Activated T-cell treated with anti-CD3 and anti-CD28 coated beads, Interleukin-2, amount 50 U/mL, for 24 hours (primary cell): Measurements from ENCODE around the gene IFT122.
"Not testable (repeated sequence)": the region's sequence is repeated elsewhere in the genome, so short reads cannot be mapped to it uniquely, and the experiment has no call there.

Experiments used
- DNase-seq: peaks from one replicate; pipeline ENCODE4 v3.0.0-alpha.2; 2020
- H3K27ac Mint-ChIP-seq: 2 replicates; pipeline ENCODE4 v1.8.0; 2020; ENCODE audit warnings: mild to moderate bottlenecking, mixed read lengths
- H3K27me3 Mint-ChIP-seq: 2 replicates; pipeline ENCODE4 v1.8.0; 2020; ENCODE audit warnings: mixed read lengths
- H3K36me3 Mint-ChIP-seq: 2 replicates; pipeline ENCODE4 v1.8.0; 2020; ENCODE audit warnings: low read depth, mixed read lengths
- H3K4me1 Mint-ChIP-seq: 2 replicates; pipeline ENCODE4 v1.8.0; 2020; ENCODE audit warnings: low read depth, mixed read lengths
- H3K4me3 Mint-ChIP-seq: 2 replicates; pipeline ENCODE4 v1.8.0; 2020; ENCODE audit warnings: mild to moderate bottlenecking, moderate library complexity, mixed read lengths
- H3K9me3 Mint-ChIP-seq: 2 replicates; pipeline ENCODE4 v1.8.0; 2020; ENCODE audit warnings: mixed read lengths

Gene IFT122

GRCh38 chr3:129439817-129440617, at the start of gene IFT122, which contains the start of gene MBD4:
IFT122 (plus strand) TSS chr3:129440224; CDS start chr3:129440331, 107 bp downstream.
MBD4 (minus strand) TSS chr3:129439948; CDS start chr3:129439833, 115 bp downstream.
- Mint-ChIP-seq H3K27me3 (no peaks in the 10 kb centered on the region), H3K4me1 (peaks cover 68% of the 10 kb centered on the region), H3K9me3 (no peaks in the 10 kb centered on the region), H3K36me3 (peaks cover 45% of the 10 kb centered on the region), H3K4me3 (peak within 1 kb of the TSS; percentile 98), H3K27ac (peak within 1 kb of the TSS; percentile 96)
- DNase-seq = peak; percentile 99

GRCh38 chr3:129391583-129391982, 48.4 kb upstream of the IFT122 start:
- H3K27me3 Mint-ChIP-seq = not testable (repeated sequence)

DNA sequence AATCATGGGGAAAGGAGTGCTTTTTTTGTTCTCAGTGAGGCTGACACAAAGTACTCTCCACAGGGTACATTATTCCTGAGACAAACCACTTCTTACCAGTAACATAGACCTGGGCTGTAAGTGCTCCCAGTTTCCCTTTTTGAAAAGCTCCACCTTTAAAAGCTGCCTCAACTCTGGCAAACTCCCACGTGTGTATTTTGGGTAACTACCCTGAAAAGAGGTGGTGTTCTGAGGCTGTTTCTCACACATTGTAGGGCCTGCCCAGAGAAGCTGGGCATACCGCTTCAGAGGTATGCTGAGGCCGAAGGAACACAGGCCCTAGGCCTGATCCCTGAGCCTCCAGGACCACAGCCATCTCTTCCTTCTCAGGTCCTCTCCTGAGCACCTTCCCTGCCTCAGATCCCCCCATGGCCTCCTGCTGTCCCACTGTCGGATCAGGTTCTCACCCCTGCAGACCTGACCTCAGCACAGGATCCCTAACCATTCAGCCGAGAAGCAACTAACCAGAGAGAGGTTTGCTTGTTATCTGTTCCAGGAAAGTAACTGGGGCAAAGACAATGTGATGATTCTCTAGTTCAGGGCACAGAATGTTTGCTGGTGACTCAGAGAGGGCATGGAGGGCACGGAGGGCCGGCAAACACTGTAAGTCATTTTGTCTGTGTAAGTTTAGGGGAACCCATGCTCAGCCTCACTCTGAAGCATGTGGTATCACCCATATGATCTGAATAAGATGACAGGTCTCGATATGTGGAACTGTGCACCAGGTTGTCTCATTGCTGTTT, 47.7 kb upstream of the IFT122 start:
- peaks cover 93% of the 10 kb centered on the region for H3K36me3 Mint-ChIP-seq
- not testable (repeated sequence) for DNase-seq, H3K27ac Mint-ChIP-seq, H3K9me3 Mint-ChIP-seq, H3K27me3 Mint-ChIP-seq, H3K4me3 Mint-ChIP-seq
- peaks cover 15% of the 10 kb centered on the region for H3K4me1 Mint-ChIP-seq

More at GRCh38 chr3:129391583-129391982, 48.4 kb upstream of the IFT122 start:
- DNase-seq, H3K4me3 Mint-ChIP-seq, H3K4me1 Mint-ChIP-seq, H3K9me3 Mint-ChIP-seq, H3K27ac Mint-ChIP-seq: not testable (repeated sequence)
- peaks cover 93% of the 10 kb centered on the region for H3K36me3 Mint-ChIP-seq

DNA sequence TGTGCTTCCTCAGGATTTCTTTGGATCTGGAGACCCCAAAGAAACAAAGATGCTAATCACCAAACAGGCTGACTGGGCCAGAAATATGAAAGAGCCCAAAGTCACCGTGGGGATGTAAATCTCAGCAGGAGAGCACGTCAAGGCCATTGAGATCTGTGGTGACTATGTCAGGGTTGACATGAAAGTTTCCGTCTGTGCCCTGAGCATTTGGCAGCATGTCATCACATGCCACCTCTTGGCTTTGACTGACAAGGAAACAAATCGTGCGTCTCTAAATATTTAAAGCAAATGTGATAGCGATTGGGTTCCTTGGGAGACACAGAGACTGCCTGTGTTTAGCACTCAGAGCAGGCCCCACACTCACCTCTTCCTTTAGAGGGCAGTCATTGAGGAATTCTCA, 46.8 kb upstream of the IFT122 start:
- peaks cover 91% of the 10 kb centered on the region for H3K36me3 Mint-ChIP-seq
- H3K4me3 Mint-ChIP-seq = no peak overlapping the region
- no peak for DNase-seq
- H3K27ac Mint-ChIP-seq = peak overlapping the region; percentile 52
- peaks cover 23% of the 10 kb centered on the region for H3K4me1 Mint-ChIP-seq
- H3K27me3 Mint-ChIP-seq = no peaks in the 10 kb centered on the region
- H3K9me3 Mint-ChIP-seq = no peaks in the 10 kb centered on the region

- H3K9me3 Mint-ChIP-seq, H3K4me3 Mint-ChIP-seq, DNase-seq, H3K27me3 Mint-ChIP-seq: not testable (repeated sequence)
- Mint-ChIP-seq H3K36me3 (peaks cover 91% of the 10 kb centered on the region), H3K27ac (peak overlapping the region; percentile 52), H3K4me1 (peaks cover 28% of the 10 kb centered on the region)
Measured at GRCh38 chr3:129393760-129394564, 46.1 kb upstream of the IFT122 start.

DNA sequence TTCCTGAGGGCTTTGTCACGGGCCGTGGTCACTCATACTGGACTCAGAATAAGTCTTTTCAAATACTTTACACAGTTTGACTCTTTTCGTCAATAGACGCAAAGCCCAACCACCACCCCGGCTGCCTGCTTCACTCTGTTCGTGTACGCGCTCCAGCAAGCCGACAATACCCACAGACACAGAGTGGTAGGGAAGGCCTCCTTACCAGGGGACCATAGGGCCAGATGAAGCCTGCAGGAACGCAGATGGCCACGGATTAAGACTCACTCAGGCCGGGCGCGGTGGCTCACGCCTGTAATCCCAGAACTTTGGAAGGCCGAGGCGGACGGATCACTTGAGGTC, 41.2 kb upstream of the IFT122 start:
- Mint-ChIP-seq H3K27me3 (no peaks in the 10 kb centered on the region), H3K27ac (peak overlapping the region; percentile 98), H3K4me3 (peak overlapping the region; percentile 99), H3K36me3 (peaks cover 54% of the 10 kb centered on the region), H3K4me1 (peaks cover 35% of the 10 kb centered on the region), H3K9me3 (no peaks in the 10 kb centered on the region)
- DNase-seq = no peak

GRCh38 chr3:129399145-129399894, 40.7 kb upstream of the IFT122 start:
- Mint-ChIP-seq H3K4me1 (peaks cover 35% of the 10 kb centered on the region), H3K4me3 (peak overlapping the region; percentile 99), H3K27ac (peak overlapping the region; percentile 98), H3K36me3 (peaks cover 50% of the 10 kb centered on the region), H3K9me3 (no peaks in the 10 kb centered on the region), H3K27me3 (no peaks in the 10 kb centered on the region)
- DNase-seq = peak; percentile 75

GRCh38 chr3:129399895-129400357, 40.1 kb upstream of the IFT122 start:
- no peak for DNase-seq

GRCh38 chr3:129402210-129402609, 37.8 kb upstream of the IFT122 start:
- Mint-ChIP-seq H3K36me3 (peaks cover 21% of the 10 kb centered on the region), H3K4me1 (peaks cover 21% of the 10 kb centered on the region), H3K9me3 (no peaks in the 10 kb centered on the region), H3K27ac (no peak overlapping the region), H3K27me3 (no peaks in the 10 kb centered on the region), H3K4me3 (no peak overlapping the region)
- no peak for DNase-seq

More at GRCh38 chr3:129399895-129400357, 40.1 kb upstream of the IFT122 start:
- Mint-ChIP-seq H3K9me3 (no peaks in the 10 kb centered on the region), H3K4me1 (peaks cover 35% of the 10 kb centered on the region), H3K27me3 (no peaks in the 10 kb centered on the region), H3K36me3 (peaks cover 44% of the 10 kb centered on the region), H3K4me3 (peak overlapping the region; percentile 99), H3K27ac (peak overlapping the region; percentile 98)

- no peaks in the 10 kb centered on the region for H3K9me3 Mint-ChIP-seq
- no peaks in the 10 kb centered on the region for H3K27me3 Mint-ChIP-seq
- peak overlapping the region; percentile 34 for H3K27ac Mint-ChIP-seq
- peaks cover 17% of the 10 kb centered on the region for H3K4me1 Mint-ChIP-seq
- peaks cover 17% of the 10 kb centered on the region for H3K36me3 Mint-ChIP-seq
- no peak for DNase-seq
- H3K4me3 Mint-ChIP-seq = no peak overlapping the region
Measured at GRCh38 chr3:129402616-129403015, 37.4 kb upstream of the IFT122 start.

GRCh38 chr3:129403450-129403849, 36.6 kb upstream of the IFT122 start:
- Mint-ChIP-seq H3K9me3 (no peaks in the 10 kb centered on the region), H3K27ac (no peak overlapping the region), H3K27me3 (no peaks in the 10 kb centered on the region), H3K4me3 (no peak overlapping the region), H3K36me3 (peaks cover 11% of the 10 kb centered on the region), H3K4me1 (peaks cover 10% of the 10 kb centered on the region)
- no peak for DNase-seq

DNA sequence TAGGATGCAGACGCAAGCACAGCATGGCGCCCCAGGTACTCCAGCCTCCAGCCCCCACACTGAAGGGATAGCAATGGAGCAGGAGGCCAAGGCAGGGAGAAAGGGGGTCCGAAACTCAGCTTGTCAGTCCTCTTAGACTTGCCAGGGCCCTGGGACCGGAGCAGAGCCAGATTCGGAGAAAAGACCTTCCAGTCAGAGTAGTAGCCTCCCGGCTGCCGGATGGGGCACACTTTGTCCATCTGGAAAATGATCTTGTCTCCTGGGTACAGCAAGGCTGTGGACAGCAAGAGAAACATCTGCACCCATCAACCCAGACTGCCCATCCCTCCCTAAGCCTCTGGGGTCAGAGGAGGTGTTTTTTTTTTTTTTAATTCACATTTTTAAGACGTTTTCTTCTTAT, 35.9 kb upstream of the IFT122 start:
- peaks cover 7% of the 10 kb centered on the region for H3K4me1 Mint-ChIP-seq
- no peak overlapping the region for H3K4me3 Mint-ChIP-seq
- H3K27me3 Mint-ChIP-seq = no peaks in the 10 kb centered on the region
- H3K36me3 Mint-ChIP-seq = peaks cover 4% of the 10 kb centered on the region
- H3K9me3 Mint-ChIP-seq = no peaks in the 10 kb centered on the region
- no peak overlapping the region for H3K27ac Mint-ChIP-seq
- DNase-seq = no peak

GRCh38 chr3:129404610-129405009, 35.4 kb upstream of the IFT122 start:
- Mint-ChIP-seq H3K9me3 (no peaks in the 10 kb centered on the region), H3K27me3 (no peaks in the 10 kb centered on the region), H3K4me1 (peaks cover 5% of the 10 kb centered on the region), H3K36me3 (no peaks in the 10 kb centered on the region), H3K27ac (no peak overlapping the region), H3K4me3 (no peak overlapping the region)
- DNase-seq = no peak

DNA sequence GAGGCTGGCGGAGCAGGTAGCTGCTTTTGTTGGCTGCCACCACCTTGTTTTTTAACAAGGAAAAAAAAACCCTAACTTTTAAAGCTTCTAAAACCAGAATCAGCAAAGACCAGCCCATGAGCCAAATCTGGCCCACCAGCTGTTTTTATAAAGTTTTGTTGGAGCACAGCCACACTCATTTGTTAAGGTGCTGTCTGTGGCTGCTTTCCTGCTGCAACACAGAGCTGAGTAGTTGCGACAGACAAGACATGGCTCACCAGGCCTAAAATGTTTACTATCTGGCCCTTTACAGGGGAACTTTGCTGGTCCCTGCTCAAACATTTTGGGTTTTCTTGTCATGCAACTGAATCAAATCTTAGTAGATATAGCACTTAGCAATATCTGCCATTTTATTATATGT, 30.5 kb upstream of the IFT122 start:
- no peaks in the 10 kb centered on the region for H3K36me3 Mint-ChIP-seq
- DNase-seq = no peak
- no peaks in the 10 kb centered on the region for H3K4me1 Mint-ChIP-seq
- no peaks in the 10 kb centered on the region for H3K27me3 Mint-ChIP-seq
- H3K4me3 Mint-ChIP-seq = no peak overlapping the region
- H3K9me3 Mint-ChIP-seq = no peaks in the 10 kb centered on the region
- no peak overlapping the region for H3K27ac Mint-ChIP-seq
